ENCODE results near the gene UPF3B.
"Not testable (repeated sequence)": the region's sequence is repeated elsewhere in the genome, so short reads cannot be mapped to it uniquely, and the experiment has no call there.

The UPF3B gene

DNA sequence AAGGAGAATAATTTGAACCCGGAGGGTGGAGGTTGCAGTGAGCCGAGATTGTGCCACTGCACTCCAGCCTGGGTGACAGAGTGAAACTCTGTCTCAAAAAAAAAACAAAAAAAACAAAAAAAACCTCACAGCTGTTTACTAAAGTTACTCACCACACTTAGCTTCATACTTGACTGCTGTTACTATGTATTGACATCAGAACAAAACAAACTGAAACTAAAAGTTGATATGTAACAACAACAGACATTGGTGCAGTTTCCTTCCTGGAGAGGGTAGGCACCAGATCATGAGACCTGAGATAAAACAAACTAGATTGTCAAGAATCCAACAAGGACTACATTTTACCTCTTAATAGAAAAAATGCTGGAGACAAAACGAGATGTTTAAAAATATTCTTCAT lies 31.1 kb downstream of the UPF3B start:
- not testable (repeated sequence) for DNase-seq

DNA sequence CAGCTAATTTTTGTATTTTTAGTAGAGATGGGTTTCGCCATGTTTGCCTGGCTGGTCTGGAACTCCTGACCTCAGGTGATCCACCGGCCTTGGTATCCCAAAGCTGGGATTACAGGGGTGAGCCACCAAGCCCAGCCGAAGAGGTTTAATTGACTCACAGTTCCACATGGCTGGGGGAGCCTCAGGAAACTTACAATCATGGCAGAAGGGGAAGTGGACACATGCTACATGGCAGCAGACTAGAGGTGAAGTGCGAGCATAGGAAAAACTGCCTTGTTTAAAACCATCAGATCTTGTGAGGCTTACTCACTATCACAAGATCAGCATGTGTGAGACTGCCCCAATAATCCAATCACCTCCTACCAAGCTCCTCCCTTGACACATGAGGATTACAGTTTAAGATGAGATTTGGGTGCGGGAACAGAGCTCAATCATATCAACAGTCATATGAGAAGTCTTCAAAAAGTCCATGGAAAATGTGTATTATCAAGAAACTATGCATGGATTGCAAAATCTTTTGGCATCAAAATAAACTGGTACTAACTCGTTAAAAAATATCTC lies 35.6 kb downstream of the UPF3B start:
- DNase-seq, result no peak

DNA sequence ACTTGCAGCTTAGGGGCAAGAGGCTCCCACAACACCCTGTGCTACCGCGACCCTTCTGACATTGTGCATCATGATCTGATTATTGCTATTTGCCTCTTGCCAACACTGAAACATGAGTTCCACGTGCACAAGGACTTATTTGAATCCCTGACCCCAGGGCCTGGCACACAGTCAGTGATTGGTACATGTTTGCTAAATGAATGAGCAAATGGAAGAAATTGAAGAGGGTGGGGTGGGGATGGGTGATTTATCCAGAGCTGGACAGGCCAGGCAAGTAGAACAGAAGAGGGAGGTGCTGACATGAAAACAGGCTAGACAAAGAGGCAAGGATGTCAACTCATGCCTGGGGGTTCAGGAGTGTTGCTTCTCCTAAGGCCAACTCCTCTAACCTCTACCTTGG lies 36.5 kb downstream of the UPF3B start:
- DNase-seq, result no peak

DNA sequence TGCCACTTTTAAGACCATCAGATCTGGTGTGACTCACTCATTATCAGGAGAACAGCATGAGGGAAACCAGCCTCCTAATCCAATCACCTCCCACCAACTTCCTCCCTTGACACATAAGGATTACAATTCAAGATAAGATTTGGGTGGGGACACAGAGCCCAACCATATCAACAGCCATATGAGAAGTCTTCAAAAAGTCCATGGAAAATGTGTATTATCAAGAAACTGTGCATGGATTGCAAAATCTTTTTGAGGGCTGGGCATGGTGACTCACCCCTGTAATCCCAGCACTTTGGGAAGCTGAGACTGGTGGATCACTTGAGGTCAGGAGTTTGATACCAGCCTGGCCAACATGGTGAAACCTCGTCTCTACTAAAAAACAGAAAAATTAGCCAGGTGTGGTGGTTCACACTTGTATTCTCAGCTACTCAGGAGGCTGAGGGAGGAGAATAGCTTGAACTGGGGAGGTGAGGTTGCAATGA lies 43.5 kb downstream of the UPF3B start:
- DNase-seq, result no peak

DNA sequence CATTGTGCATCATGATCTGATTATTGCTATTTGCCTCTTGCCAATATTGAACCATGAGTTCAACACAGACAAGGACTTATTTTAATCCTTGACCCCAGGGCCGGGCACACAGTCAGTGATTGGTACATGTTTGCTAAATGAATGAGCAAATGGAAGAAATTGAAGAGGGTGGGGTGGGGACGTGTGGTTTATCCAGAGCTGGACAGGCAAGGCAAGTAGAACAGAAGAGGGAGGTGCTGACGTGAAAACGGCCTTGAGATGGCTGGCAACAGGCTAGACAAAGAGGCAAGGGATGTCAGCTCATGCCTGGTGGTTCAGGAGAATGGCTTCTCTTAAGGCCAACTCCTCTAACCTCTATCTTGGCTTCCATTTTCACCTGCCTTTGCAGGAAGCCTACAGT lies 44.3 kb downstream of the UPF3B start:
- not testable (repeated sequence) for DNase-seq

DNA sequence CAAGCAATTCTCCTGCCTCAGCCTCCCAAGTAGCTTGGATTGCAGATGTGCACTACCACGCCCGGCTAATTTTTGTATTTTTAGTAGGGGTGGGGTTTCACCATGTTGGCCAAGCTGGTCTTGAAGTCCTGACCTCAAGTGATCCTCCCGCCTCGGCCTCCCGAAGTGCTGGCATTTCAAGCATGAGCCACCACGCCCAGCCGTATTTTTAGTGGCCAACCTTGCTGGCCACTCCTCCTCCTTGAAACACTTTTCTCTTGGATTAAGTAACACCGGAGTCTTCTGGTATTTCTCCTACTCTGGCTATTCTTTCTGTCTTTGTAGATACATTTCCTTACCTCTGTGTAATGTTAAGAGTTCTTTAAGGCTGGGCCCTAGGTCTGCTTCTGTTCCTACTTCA lies 50.2 kb downstream of the UPF3B start:
- no peak for DNase-seq

DNA sequence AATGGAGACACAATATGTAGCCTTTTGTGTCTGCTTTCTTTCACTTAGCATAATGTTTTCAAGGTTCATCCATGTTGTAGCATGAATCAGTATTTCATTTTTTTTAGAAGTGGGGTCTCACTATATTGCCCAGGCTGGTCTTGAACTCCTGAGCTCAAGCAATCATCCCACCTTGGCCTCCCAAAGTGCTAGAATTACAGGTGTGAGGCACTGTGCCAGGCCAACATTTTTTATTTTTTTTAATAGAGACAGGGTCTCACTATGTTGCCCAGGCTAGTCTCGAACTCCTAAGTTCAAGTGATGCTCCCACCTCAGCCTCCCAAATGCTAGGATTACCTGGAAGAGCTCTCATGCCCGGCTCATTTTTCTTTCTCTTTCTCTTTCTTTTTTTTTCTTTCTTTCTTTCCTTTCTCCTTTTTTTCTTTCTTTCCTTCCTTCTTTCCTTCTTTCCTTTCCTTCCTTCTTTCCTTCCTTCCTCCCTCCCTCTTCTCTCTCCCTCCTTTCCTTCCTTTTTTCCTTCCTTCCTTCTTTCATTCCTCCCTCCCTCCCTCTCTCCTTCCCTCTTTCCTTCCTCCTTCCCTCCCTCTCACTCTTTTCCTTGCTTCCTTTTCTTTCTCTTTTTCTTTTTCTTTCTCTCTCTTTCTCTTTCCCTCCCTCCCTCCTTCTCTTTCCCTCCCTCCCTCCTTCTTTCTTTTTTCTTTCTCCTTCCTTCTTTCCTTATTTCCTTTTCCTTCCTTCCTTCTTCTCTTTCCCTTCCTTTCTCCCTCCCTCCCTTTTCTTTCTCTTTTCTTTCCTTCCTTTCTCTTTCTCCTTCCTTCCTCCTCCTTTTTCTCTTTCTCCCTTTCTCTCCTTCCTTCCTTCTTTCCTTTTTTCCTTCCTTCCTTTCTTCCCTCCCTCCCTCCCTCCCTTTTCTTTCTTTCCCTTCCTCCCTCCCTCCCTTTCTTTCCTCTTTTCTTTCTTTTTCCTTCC lies 51.2 kb downstream of the UPF3B start:
- no peak for DNase-seq

DNA sequence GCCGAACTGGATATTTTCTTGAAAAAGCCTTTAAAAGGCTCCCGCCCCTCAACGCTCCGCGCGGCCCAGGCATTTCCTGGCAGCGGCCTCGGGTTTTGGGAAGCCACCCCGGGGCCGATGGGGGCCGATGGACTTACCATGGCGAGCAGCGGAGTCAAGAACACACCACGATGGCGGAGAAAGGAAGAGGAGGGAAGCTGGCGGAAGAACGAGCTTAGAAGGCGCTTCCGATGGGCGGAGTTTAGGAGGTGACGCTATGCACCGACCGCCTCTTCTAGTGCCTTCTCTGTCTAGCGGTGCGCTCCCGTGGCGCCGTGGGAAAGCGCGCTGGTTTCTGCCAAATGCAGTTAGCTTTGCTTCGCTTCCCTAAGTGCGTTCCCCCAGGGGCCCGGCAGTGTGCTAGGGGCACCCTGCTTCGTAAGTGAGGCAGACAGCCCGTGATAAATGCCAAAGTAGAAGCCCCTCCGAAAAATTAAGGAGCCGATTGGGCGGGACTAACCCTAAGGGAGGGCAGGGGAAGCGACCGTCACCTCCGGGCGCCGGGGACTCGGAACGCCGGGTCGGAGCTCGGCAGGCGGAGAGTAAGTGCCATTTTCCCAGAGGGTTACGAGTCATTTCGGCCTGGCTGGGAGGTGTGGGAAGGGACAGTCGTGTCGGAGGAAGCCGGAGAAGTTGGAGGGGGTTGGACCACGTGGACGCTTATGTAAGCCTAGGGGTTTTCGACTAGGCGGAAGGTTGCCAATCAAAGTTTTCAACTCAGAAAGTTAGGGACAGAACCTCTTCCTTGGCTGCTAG lies 61.1 kb downstream of the UPF3B start, which contains the start of gene RPL39:
TSS of gene RPL39 (minus strand) at position 194 of the 795 bp plus-strand sequence. CDS start at position 140, 54 bp downstream.
- DNase-seq, result peak; percentile 80

DNA sequence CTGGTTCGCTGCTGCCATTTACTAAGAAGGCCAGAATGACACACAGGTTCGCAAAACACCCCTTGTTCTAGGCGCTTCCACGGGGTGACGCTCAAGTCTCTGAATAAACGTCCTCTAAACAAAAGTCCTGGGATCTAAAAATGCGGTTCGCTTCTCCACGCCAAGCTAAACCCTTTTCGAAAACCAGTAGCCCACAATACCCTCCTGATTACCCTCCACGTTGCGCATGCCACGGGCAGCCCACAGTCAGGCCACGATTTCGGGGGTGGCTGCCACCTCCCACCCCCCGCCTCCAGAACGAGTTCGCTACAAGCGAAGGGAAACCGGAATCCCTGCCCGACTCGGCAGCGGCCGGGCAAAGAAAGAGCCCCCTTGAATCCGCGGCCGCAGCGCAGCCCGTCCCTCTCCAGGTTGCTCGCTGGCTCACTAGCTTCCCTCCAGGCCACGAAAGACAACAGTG lies 61.8 kb downstream of the UPF3B start:
- DNase-seq, result peak; percentile 3

DNA sequence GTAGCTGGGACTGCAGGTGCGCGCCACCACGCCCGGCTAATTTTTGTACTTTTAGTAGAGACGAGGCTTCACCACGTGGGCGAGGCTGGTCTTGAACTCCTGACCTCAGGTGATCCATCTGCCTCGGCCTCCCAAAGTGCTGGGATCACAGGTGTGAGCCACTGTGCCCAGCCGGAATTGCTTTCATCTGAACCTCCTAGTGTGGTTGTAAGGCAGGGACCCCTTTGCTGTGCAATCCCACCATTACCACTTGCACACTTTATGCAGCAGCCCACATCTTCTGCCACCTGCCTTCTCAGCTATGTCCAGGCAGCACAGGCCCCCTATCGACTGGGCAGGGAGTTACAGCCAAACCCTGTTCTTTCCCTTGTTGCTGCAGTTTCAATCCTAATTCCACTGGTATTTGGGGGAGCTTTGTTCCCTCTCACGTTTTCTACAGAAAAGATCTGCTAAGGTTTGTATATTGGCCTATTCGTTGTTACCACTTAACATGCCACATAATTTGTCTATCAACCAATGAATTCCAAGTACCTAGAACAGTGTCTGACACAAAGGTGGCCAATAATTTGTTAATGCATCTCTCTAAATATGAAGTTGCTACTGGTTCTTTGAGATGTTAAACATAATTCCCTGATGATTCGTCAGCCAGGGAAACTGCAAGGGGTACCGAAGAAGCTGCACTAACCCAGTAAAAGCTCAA lies 67.9 kb downstream of the UPF3B start:
- DNase-seq, result no peak
